ENCODE results near the gene IMMP2L. TPM values are rescaled to one million over a fixed set of nuclear protein-coding genes. Genes with fewer than 3 reads are reported as not detected.
A peak's percentile ranks its signal among the peaks of the same experiment; 100 is the strongest.
"Not testable (repeated sequence)": the region's sequence is repeated elsewhere in the genome, so short reads cannot be mapped to it uniquely, and the experiment has no call there.

Gene IMMP2L
- total and polyA plus RNA-seq, 3 experiments from 2014 or later: 13.7 to 23.5 (median 18.0) TPM

DNA sequence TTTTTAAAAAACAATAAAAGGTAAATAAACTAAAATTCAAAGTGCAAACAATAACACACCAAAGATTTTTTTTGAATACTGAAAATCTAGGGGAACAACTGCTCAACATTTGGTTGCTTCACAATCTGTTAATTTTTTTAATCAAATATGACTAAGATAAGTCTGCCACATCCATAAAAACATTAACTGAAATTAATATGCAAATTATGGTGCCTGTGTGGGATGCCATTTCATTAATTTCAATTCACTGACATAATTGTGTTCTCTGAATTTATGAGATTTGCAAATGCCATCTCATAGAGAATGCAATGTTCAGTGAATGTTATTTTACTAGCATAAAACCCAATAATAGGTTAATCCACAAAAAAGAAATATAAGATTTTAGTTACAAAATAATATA is 237.5 kb downstream of the IMMP2L start:
- Histone ChIP-seq H3K4me3 (ENCODE audit: low read length) (no peak overlapping the region), H3K4me1 (ENCODE audit: insufficient read depth, low read length) (no peaks in the 10 kb centered on the region), H3K27ac (ENCODE audit: low read depth, low read length) (no peak overlapping the region), H3K36me3 (ENCODE audit: insufficient read depth, low read length) (no peaks in the 10 kb centered on the region), H3K9me3 (ENCODE audit: low read length) (no peaks in the 10 kb centered on the region), H3K27me3 (ENCODE audit: insufficient read depth, low read length, poor library complexity, severe bottlenecking) (no peaks in the 10 kb centered on the region)
- ChIA-PET POLR2A (no interaction called here), CTCF (no interaction called here)
- peaks cover 0 to 9% (median 0%) of the 10 kb centered on the region in 3 donors for H3K4me1 Mint-ChIP-seq
- no peak overlapping the region for H3K27ac Mint-ChIP-seq
- H3K36me3 Mint-ChIP-seq: peaks cover 1 to 32% (median 2%) of the 10 kb centered on the region in 3 donors
- DNase-seq: no peak
- no peak overlapping the region for H3K4me3 Mint-ChIP-seq
- no peaks in the 10 kb centered on the region for H3K27me3 Mint-ChIP-seq
- H3K9me3 Mint-ChIP-seq: peaks cover 0 to 5% (median 0%) of the 10 kb centered on the region in 5 donors

DNA sequence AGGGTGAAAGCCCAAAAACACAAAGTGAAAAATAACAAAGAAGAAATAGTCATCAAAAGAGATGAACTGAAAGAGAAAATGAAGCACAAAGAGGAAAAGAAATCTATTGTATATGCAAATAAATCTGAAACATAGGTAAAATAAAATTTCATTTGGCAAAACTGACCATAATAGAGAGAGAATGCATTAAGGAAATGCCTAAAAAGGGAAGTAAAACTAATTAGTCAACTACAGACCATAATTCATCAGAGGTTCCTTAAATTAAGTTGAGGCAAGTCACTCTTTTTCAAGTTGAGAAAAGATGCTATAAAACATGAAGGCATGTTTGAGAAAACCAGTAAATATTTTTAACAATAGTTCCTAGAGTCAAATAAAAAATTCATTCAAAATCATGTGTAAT is 238.1 kb downstream of the IMMP2L start:
- ChIA-PET CTCF (no interaction called here), POLR2A (no interaction called here)
- Mint-ChIP-seq H3K27me3 (no peaks in the 10 kb centered on the region), H3K36me3 (peaks cover 1 to 35% (median 2%) of the 10 kb centered on the region in 3 donors), H3K4me1 (peaks cover 0 to 5% (median 0%) of the 10 kb centered on the region in 3 donors), H3K4me3 (no peak overlapping the region), H3K9me3 (peaks cover 0 to 5% (median 0%) of the 10 kb centered on the region in 5 donors), H3K27ac (no peak overlapping the region)
- no peak for DNase-seq
- Histone ChIP-seq H3K27ac (ENCODE audit: low read depth, low read length) (no peak overlapping the region), H3K4me1 (ENCODE audit: insufficient read depth, low read length) (no peaks in the 10 kb centered on the region), H3K9me3 (ENCODE audit: low read length) (no peaks in the 10 kb centered on the region), H3K36me3 (ENCODE audit: insufficient read depth, low read length) (no peaks in the 10 kb centered on the region), H3K4me3 (ENCODE audit: low read length) (no peak overlapping the region), H3K27me3 (ENCODE audit: insufficient read depth, low read length, poor library complexity, severe bottlenecking) (no peaks in the 10 kb centered on the region)

DNA sequence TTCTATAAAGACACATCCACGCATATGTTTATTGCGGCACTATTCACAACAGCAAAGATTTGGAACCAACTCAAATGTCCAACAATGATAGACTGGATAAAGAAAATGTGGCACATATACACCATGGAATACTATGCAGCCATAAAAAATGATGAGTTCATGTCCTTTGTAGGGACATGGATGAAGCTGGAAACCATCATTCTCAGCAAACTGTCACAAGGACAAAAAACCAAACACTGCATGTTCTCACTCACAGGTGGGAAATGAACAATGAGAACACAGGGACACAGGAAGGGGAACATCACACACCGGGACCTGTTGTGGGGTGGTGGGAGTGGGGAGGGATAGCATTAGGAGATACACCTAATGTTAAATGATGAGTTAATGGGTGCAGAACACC is 238.6 kb downstream of the IMMP2L start:
- H3K4me1 Mint-ChIP-seq; H3K27me3 Mint-ChIP-seq; H3K4me1 ChIP-seq (ENCODE audit: insufficient read depth, low read length); H3K4me3 ChIP-seq (ENCODE audit: low read length); H3K9me3 ChIP-seq (ENCODE audit: low read length); POLR2A ChIA-PET; H3K4me3 Mint-ChIP-seq; H3K27ac ChIP-seq (ENCODE audit: low read depth, low read length); H3K27ac Mint-ChIP-seq; DNase-seq; CTCF ChIA-PET; H3K36me3 ChIP-seq (ENCODE audit: insufficient read depth, low read length); H3K27me3 ChIP-seq (ENCODE audit: insufficient read depth, low read length, poor library complexity, severe bottlenecking); H3K9me3 Mint-ChIP-seq: not testable (repeated sequence)
- H3K36me3 Mint-ChIP-seq: peaks cover 1 to 39% (median 2%) of the 10 kb centered on the region in 3 donors

DNA sequence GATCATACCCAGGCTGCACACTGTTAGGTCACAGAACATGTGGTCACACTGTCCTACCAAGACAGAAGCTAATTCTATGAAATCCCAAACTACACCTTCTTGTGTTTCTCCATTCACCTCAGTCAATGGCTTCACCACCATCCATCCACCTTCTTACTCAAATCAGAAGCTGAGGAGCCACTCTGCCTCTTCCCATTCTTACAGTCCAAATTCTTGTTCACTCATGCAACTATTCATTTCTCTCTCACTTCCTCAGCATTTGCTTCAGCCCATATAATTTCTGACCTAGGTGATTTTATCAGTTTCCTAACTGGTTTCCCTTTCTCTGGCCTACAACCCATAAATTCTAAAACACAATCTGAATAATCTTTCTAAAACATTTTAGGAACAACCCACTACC is 242.2 kb downstream of the IMMP2L start:
- H3K4me1 ChIP-seq (ENCODE audit: insufficient read depth, low read length): no peaks in the 10 kb centered on the region
- no peaks in the 10 kb centered on the region for H3K36me3 ChIP-seq (ENCODE audit: insufficient read depth, low read length)
- no peaks in the 10 kb centered on the region for H3K27me3 ChIP-seq (ENCODE audit: insufficient read depth, low read length, poor library complexity, severe bottlenecking)
- H3K9me3 Mint-ChIP-seq: peaks cover 0 to 5% (median 0%) of the 10 kb centered on the region in 5 donors
- H3K4me3 ChIP-seq (ENCODE audit: low read length): no peak overlapping the region
- no peaks in the 10 kb centered on the region for H3K27me3 Mint-ChIP-seq
- ChIA-PET CTCF (no interaction called here), POLR2A (no interaction called here)
- H3K4me3 Mint-ChIP-seq: no peak overlapping the region
- no peak overlapping the region for H3K27ac Mint-ChIP-seq
- no peak overlapping the region for H3K27ac ChIP-seq (ENCODE audit: low read depth, low read length)
- H3K9me3 ChIP-seq (ENCODE audit: low read length): no peaks in the 10 kb centered on the region
- DNase-seq: no peak
- H3K36me3 Mint-ChIP-seq: peaks cover 1 to 52% (median 4%) of the 10 kb centered on the region in 3 donors
- peaks cover 0 to 5% (median 0%) of the 10 kb centered on the region in 3 donors for H3K4me1 Mint-ChIP-seq

DNA sequence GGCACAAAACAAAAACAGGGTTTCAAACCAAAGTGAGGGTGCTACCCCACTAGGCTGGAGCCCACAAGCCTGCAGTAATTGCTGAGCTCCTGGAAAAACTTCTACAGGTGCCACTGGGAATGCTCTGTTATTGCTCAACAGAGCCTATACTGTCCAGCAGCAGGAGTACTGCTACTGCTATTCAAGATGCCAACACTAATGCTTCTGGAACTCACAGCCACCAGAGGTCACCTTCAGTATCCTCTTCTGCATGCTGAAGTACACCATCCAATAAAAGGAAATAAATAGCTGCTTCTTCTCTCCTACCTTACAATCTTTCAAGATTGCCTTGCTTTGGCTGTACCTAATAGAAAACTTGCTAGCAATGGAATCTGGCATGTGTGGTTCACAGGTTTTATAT is 249.3 kb downstream of the IMMP2L start:
- H3K36me3 Mint-ChIP-seq: peaks cover 2 to 24% (median 6%) of the 10 kb centered on the region in 3 donors
- Histone ChIP-seq H3K4me3 (ENCODE audit: low read length) (no peak overlapping the region), H3K27me3 (ENCODE audit: insufficient read depth, low read length, poor library complexity, severe bottlenecking) (no peaks in the 10 kb centered on the region), H3K4me1 (ENCODE audit: insufficient read depth, low read length) (no peaks in the 10 kb centered on the region), H3K9me3 (ENCODE audit: low read length) (no peaks in the 10 kb centered on the region), H3K27ac (ENCODE audit: low read depth, low read length) (no peak overlapping the region), H3K36me3 (ENCODE audit: insufficient read depth, low read length) (no peaks in the 10 kb centered on the region)
- H3K27ac Mint-ChIP-seq: no peak overlapping the region
- no peak overlapping the region for H3K4me3 Mint-ChIP-seq
- peaks cover 0 to 1% (median 0%) of the 10 kb centered on the region in 3 donors for H3K4me1 Mint-ChIP-seq
- POLR2A ChIA-PET: no interaction called here
- no peak for DNase-seq
- CTCF ChIA-PET: no interaction called here
- no peaks in the 10 kb centered on the region for H3K27me3 Mint-ChIP-seq
- H3K9me3 Mint-ChIP-seq: peaks cover 0 to 2% (median 0%) of the 10 kb centered on the region in 5 donors

DNA sequence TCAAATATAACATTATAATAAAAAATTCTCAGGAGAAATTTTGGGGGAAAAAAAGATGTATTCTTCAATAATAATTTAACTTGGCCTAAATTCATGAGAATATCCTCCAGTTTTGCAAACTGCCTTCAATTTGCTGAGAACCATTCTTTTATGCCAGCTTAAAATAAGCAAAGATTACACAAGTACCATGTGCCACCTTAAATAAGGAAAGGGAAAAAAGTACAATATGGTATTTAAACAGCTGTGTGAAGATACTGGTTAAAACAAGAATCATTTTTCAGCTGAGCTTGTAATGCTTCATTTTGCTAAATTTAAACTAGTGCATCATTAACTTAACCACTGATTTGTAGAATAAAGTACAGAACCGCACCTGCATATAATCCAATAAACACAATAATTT is 253.6 kb downstream of the IMMP2L start:
- Mint-ChIP-seq H3K9me3 (peaks cover 0 to 2% (median 0%) of the 10 kb centered on the region in 5 donors), H3K4me3 (no peak overlapping the region), H3K27me3 (no peaks in the 10 kb centered on the region), H3K27ac (no peak overlapping the region), H3K36me3 (peaks cover 2 to 8% (median 2%) of the 10 kb centered on the region in 3 donors), H3K4me1 (peaks cover 4 to 9% (median 6%) of the 10 kb centered on the region in 3 donors)
- no peaks in the 10 kb centered on the region for H3K36me3 ChIP-seq (ENCODE audit: insufficient read depth, low read length)
- no peak for DNase-seq
- H3K4me1 ChIP-seq (ENCODE audit: insufficient read depth, low read length): no peaks in the 10 kb centered on the region
- ChIA-PET CTCF (no interaction called here), POLR2A (no interaction called here)
- no peaks in the 10 kb centered on the region for H3K27me3 ChIP-seq (ENCODE audit: insufficient read depth, low read length, poor library complexity, severe bottlenecking)
- H3K4me3 ChIP-seq (ENCODE audit: low read length): no peak overlapping the region
- H3K27ac ChIP-seq (ENCODE audit: low read depth, low read length): no peak overlapping the region
- no peaks in the 10 kb centered on the region for H3K9me3 ChIP-seq (ENCODE audit: low read length)

DNA sequence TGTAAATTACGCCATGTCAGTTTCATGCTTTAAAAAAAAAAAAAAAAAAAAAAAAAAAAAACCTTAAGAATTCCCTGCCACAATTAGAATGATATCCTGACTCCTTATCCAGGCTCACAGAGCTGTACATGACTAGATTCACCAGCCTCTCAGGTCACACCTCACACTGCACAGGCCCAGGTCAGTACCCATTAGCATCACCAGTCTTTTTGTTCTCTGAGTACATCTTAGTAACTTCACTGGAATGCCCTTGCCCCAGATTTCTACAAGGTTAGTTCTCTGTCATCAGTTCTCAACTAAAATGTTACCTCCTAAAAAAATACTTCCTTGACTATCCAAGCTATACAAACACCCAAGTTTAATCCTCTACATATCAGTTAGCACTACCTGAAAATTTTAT is 260.4 kb downstream of the IMMP2L start:
- Histone ChIP-seq H3K4me1 (ENCODE audit: insufficient read depth, low read length) (no peaks in the 10 kb centered on the region), H3K27ac (ENCODE audit: low read depth, low read length) (no peak overlapping the region), H3K27me3 (ENCODE audit: insufficient read depth, low read length, poor library complexity, severe bottlenecking) (no peaks in the 10 kb centered on the region), H3K4me3 (ENCODE audit: low read length) (no peak overlapping the region), H3K9me3 (ENCODE audit: low read length) (no peaks in the 10 kb centered on the region), H3K36me3 (ENCODE audit: insufficient read depth, low read length) (no peaks in the 10 kb centered on the region)
- Mint-ChIP-seq H3K9me3 (no peaks in the 10 kb centered on the region), H3K36me3 (peaks cover 0 to 20% (median 0%) of the 10 kb centered on the region in 3 donors), H3K4me3 (no peak overlapping the region), H3K27me3 (no peaks in the 10 kb centered on the region), H3K4me1 (peaks cover 4 to 9% (median 8%) of the 10 kb centered on the region in 3 donors), H3K27ac (peak overlapping the region in 1 of 8 donors; percentile 44)
- POLR2A ChIA-PET: no interaction called here
- DNase-seq: no peak
- CTCF ChIA-PET: no interaction called here

DNA sequence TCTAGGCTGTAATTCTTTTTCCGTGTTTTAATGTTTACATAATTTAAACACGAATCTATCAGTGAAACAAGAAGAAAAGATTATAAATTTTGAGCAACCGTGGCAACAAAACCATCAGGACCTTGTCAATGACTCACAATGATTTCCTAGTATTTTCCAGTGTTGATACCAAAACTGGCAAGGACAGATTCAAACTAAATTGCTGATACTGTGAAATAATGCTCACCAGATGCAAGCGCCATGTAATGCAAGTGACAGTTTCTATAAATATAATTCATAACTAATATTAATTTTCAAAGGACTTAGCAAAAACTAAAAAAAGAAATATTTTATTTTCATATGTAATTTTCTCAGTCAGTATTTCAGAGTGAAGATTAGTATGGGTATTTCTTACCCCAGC is 267.8 kb downstream of the IMMP2L start:
- Mint-ChIP-seq H3K4me1 (no peaks in the 10 kb centered on the region), H3K4me3 (no peak overlapping the region), H3K9me3 (peaks cover 0 to 4% (median 0%) of the 10 kb centered on the region in 5 donors), H3K36me3 (peaks cover 2 to 21% (median 5%) of the 10 kb centered on the region in 3 donors), H3K27me3 (no peaks in the 10 kb centered on the region), H3K27ac (no peak overlapping the region)
- no peak for DNase-seq
- no peaks in the 10 kb centered on the region for H3K4me1 ChIP-seq (ENCODE audit: insufficient read depth, low read length)
- H3K9me3 ChIP-seq (ENCODE audit: low read length): no peaks in the 10 kb centered on the region
- ChIA-PET POLR2A (no interaction called here), CTCF (no interaction called here)
- no peaks in the 10 kb centered on the region for H3K36me3 ChIP-seq (ENCODE audit: insufficient read depth, low read length)
- no peak overlapping the region for H3K4me3 ChIP-seq (ENCODE audit: low read length)
- H3K27ac ChIP-seq (ENCODE audit: low read depth, low read length): no peak overlapping the region
- no peaks in the 10 kb centered on the region for H3K27me3 ChIP-seq (ENCODE audit: insufficient read depth, low read length, poor library complexity, severe bottlenecking)

DNA sequence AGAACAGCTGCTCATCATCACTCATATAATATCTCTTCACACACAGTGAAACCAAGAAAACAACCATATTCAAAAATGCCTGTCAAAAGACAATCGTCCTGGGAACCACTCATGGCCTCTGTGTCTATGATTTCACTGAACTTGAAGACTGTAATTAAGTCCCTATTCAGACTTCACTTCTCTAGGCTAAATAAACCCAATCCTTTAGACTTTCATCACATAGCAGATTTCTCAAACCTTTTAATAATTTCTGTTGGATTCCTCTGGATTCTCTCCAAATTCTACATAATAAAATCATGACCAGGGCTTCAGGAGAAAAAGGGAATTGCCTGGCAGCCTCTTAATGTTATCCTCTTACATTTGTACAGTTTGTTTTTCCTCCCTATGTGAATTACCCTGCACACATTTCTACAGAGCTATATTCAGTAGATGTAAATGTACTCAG is 270.2 kb downstream of the IMMP2L start:
- Histone ChIP-seq H3K27ac (ENCODE audit: low read depth, low read length) (no peak overlapping the region), H3K4me1 (ENCODE audit: insufficient read depth, low read length) (no peaks in the 10 kb centered on the region), H3K9me3 (ENCODE audit: low read length) (no peaks in the 10 kb centered on the region), H3K36me3 (ENCODE audit: insufficient read depth, low read length) (no peaks in the 10 kb centered on the region), H3K27me3 (ENCODE audit: insufficient read depth, low read length, poor library complexity, severe bottlenecking) (no peaks in the 10 kb centered on the region), H3K4me3 (ENCODE audit: low read length) (no peak overlapping the region)
- POLR2A ChIA-PET: no interaction called here
- no peak overlapping the region for H3K27ac Mint-ChIP-seq
- no peaks in the 10 kb centered on the region for H3K4me1 Mint-ChIP-seq
- no peak overlapping the region for H3K4me3 Mint-ChIP-seq
- H3K36me3 Mint-ChIP-seq: peaks cover 4 to 44% (median 10%) of the 10 kb centered on the region in 3 donors
- CTCF ChIA-PET: no interaction called here
- H3K27me3 Mint-ChIP-seq: no peaks in the 10 kb centered on the region
- no peak for DNase-seq
- peaks cover 0 to 14% (median 7%) of the 10 kb centered on the region in 5 donors for H3K9me3 Mint-ChIP-seq
